ENCODE results near the gene GRK2.

DNA sequence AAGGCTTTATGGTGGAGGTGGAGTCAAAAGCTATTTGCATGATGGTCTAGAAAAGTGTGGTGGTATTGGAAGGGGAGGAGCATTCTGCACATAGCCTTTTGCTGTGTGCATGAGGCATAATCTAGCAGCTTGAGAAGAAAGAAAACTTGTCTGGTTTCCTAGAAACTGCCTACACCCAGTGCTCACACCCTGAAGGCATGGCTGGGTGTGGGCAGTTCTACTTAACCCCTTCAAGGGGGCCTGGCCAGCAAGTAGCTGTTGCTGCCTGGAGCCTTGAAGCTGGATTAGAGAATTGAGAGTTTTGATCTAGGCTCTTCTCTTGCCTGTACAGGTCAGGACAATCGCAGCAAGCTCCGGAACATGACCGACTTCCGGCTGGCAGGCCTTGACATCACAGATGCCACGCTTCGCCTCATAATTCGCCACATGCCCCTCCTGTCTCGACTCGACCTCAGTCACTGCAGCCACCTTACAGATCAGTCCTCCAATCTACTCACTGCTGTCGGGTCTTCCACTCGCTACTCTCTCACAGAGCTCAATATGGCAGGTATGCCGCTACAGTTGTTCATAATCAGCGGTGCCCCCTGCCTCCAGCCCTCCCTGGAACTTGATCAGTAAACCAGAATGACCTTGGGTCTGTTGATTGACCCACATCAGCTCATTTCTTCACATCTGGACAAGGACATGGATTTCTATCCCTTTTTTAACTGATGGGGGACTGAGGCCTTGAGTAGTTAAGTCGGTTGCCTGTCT lies 12.2 kb upstream of the GRK2 start:
- TF ChIP-seq, protein P1, sequence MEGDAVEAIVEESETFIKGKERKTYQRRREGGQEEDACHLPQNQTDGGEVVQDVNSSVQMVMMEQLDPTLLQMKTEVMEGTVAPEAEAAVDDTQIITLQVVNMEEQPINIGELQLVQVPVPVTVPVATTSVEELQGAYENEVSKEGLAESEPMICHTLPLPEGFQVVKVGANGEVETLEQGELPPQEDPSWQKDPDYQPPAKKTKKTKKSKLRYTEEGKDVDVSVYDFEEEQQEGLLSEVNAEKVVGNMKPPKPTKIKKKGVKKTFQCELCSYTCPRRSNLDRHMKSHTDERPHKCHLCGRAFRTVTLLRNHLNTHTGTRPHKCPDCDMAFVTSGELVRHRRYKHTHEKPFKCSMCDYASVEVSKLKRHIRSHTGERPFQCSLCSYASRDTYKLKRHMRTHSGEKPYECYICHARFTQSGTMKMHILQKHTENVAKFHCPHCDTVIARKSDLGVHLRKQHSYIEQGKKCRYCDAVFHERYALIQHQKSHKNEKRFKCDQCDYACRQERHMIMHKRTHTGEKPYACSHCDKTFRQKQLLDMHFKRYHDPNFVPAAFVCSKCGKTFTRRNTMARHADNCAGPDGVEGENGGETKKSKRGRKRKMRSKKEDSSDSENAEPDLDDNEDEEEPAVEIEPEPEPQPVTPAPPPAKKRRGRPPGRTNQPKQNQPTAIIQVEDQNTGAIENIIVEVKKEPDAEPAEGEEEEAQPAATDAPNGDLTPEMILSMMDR (IDR thresholded peaks at IDR 0.05): no peak
- TF ChIP-seq POLR2A (IDR thresholded peaks at IDR 0.05): no peak

Data from heart left ventricle (tissue), 13 donors.